ENCODE data around the gene ZNF385A.
"Not testable (repeated sequence)": the region's sequence is repeated elsewhere in the genome, so short reads cannot be mapped to it uniquely, and the experiment has no call there.

Gene ZNF385A

GRCh38 chr12:54352891-54353874, 31.4 kb downstream of the ZNF385A start:
- DNase-seq: no peak

DNA sequence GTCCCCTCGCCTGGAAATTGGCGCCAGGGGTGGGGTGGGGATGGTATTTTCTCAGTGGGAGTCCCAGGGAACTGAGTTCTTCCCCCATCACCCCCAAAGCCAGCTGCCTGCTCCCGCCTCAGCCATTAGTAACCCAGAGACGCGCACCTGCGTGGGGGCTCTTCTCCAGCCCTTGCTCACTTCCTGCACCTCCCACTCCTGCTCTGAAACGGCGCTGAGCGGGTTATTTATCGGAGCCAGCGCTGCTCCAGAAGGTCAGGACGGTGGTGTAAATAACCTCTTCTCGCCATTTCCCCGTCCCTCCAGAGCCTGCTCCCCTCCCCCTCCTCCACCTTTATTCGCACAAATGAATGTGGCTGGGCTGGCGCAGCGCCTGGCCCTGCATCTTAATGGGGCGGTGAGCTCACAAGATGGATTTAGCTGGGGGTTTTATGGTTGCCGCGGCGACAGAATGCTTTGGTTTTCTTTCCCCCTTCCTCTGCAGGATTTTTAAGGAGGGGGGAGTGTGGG, 32.5 kb downstream of the ZNF385A start:
- DNase-seq: no peak

- DNase-seq: no peak
Observed at GRCh38 chr12:54351341-54351740, 33.2 kb downstream of the ZNF385A start.

GRCh38 chr12:54350743-54351142, 33.8 kb downstream of the ZNF385A start:
- DNase-seq: no peak

- DNase-seq: no peak
Observed at GRCh38 chr12:54349679-54350078, 34.9 kb downstream of the ZNF385A start.

DNA sequence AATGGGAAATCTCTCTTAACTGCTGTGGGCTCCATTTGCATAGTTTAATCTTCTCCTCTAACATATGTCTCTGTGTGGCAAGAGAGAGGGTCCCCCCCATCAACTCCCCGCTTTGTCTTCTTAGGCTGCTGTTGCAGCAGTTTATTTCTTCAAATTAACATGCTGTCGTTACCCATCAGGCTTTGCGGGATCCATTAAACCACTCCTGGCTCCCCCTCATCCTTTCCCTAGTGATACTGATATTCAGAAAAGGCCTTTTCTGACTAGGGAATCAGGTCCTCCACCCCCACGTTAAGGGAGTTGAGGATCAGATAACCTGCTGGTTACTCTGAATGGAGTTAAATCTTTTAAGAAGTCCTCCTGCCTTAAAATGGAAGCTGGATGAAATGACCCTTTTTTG, 35.5 kb downstream of the ZNF385A start:
- no peak for DNase-seq

GRCh38 chr12:54341378-54342300, 42.9 kb downstream of the ZNF385A start:
- no peak for DNase-seq

DNA sequence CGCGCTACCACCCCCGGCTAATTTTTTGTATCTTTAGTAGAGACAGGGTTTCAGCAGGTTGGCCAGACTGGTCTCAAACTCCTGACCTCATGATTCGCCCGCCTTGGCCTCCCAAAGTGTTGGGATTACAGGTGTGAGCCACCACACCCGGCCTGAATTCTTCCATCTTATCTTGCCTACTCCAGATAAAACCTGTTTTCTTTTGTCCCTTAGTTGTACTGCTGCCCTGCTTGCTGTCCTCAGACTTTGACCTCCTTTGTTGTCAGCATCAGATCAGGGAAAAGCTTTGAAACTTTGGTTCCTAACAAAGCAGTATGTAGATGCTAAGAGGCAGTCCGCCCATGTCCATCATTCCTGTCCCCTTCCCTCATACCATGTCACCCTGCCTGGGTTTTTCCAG, 43.7 kb downstream of the ZNF385A start:
- DNase-seq: no peak

DNA sequence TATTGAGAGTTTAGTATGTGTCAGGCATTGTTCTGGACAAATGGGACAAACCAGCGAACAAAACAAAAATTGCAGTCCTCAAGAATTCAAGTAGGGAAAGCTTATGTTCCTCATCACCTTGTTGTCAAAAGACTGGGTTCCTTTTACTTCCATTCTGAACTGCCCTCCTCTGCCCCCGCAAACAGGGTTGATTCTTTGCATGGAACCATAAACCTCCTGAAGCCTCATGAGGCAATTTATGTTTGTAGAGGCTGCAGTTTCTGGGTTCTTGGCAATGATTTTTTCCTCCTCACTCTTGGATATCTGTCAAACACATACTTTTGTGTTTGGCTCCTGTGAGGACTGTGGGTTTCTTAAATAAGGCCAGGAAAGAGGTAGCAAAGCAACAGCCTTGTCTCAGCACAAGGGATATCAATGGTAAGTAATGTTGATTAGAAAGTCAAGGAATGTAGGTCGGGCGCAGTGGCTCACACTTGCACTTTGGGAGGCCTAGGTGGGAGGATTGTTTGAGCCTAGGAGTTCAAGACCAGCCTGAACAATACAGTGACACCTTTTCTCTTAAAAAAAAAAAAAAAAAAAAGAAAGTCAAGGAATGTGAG, 45.7 kb downstream of the ZNF385A start:
- DNase-seq: no peak

DNA sequence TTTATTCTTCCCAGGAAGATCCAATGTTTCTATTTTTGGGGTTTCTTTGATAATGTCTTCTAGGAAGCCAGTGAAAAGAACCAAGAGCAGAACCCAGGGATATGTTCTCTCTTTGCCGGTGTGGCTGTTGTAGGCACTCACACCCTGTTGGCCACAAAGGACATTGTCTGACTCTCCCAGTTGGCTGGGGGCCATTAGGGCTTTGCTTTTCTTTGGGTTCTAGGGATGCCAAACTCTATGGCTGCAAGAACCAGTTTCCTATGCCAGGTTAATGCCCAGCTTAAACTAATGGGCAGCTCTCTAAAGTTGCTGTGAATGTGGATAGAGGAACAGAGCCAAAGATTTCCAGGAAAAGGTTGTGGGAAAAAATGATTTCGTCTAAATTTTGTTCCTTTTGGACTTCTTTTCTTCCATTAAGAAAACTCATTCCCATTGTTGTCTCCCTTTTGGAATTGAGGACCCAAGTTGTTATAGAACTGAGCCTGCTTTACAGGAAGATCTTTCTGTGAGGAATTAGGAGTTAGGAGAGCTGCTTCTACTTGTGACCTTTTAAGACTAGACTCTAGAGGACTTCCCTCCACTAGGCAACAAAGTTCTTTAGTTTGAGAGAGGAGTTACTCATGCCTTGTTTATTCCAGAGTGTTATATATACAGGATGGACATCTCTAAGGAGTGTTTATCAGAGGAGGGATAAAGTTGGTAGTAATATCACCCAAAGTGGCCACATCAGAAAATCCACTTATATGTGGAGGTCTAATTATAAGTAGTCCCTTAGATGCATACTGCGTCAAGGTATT, 46.5 kb downstream of the ZNF385A start:
- no peak for DNase-seq

DNA sequence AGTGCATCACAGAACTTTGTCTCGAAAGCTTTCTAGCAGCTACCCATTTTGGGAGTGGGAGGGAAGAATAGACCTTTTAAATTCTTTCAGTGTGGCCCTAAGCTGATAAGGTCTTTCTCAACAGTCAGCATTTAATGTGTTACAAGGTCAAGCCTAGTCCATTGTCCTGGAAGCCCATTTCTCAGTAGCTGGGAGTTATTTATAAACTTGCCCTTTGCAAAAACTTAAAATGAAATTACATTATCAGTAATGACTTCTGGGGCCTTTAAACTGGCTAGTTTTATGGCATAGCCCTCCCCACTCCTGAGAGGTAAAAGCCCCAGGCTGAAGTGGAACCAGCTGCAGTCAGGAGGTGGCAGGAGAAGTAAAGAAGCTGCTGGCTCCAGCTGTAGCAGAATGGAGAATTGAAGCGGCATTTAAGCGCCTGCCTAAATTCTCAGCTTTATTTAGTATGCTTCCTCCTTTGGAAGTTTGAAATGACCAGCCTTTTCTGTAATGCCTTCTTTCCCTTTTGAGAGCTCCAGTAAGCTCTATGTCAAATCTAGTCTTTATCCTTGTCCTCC, 47.2 kb downstream of the ZNF385A start:
- no peak for DNase-seq

DNA sequence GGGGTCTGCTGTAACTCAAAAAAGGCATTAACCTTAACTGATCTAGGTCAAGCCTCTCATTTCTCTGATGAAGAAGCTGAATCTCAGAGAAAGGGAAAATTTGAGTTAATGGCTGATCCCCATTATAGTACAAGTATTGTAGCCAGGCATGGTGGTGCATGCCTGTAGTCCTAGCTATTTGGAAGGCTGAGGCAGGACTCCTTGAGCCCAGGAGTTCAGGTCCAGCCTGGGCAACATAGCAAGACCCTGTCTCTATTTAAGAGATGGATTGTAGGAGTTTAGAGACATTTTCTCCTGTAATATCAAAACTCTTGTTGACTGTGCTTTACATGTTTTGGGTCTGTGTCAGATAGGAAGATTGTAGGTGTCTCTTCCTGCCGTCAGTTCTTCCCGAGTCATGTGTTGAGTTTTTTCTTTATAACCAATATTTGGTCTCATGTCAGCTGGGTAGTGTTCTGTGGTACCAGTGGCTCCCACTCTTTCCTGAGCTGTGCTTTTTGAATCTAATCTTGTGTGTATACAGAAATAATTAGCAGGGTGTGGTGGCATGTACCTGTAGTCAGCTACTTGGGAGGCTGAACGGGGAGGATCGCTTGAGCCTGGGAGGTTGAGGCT, 51.0 kb downstream of the ZNF385A start:
- DNase-seq: no peak

DNA sequence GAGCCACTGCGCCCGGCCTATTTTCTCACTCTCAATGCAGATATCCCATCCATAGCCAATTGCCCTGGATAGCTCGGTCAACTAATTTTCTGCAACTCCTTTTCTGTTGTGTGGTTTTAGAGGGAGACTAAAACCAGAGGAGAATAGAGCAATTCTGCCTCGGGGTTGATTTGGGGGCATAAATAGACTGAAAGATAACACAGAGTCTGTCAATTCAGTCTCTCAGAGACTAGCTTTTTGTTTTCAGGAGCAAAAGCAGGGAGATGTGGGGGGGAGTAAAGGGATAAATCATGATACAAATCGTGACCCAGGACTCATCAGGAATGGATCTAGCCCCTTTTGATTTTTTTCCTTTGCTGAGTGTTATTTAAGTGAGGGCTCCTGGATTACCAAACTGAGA, 53.1 kb downstream of the ZNF385A start:
- no peak for DNase-seq

DNA sequence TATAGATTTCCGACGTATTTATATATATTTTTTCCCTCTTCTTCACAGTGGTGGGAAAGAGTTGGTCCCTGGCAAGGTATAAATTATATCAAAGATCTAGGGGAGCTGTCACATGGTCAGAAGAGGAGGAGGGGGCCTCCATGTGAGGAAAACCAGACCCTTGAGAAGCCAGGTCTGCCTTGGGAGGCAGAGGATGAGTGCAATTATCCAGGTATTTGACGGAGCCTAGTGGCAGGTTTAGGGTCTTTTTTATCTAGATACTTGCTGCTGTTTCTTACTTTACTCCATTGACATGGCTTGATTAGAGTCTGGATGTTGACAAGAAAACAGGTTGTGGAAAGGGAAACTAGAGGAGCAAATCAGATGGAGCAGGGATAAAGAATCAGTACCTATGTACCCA, 54.1 kb downstream of the ZNF385A start:
- no peak for DNase-seq

DNA sequence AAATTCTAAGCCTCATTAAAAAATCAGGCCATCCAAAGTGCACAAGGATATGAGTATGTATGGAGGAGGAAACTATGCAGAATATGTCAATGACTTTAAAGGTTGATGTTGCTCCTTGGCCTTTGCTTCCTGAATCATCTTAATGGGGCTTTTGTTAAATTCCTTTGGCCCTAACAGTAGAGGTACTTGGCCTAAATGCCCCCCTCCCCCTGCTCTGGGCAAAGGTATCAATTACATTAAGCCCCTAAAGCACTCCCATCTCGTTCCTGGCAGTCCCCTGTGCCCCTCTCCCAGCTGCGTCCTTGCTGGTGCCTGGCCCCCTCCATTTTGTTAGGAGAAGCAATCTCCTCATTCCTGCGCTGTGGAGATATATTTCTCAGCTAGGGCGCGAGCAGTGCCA, 54.8 kb downstream of the ZNF385A start:
- no peak for DNase-seq

DNA sequence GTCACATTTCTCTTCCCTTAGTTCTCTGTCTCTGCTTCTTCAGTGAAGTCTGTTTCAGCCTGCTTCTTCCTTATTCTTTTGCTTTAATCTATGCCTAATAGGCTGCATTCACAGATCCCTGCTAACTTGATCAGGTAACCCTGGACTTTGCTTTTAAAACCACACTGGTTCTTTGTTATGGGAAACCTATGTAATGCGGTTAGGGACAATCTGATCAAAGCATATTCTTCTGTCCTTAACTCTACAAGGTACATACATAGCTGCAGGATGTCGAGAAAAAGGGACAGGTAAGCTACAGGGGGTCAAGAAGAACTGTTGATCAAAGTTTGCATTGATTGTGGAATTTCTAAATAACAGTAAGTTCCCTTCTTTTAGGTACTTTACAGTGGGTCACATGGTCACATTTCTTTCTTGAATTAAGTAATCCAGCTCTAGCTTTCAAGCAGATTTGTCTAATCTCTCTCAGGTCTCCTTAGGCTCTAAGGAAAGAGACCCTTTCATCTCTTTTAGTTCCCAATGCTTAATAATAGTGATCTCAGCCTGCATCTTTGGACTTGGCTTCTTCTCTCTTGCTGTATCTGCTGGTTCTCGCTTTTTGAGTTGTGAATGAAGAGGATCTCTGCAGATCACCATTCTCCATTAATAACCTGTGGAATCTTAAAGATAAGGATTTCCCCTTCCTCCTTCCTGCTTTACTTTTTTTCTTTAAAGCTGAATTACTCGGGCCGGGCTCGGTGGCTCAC, 55.8 kb downstream of the ZNF385A start:
- no peak for DNase-seq

DNA sequence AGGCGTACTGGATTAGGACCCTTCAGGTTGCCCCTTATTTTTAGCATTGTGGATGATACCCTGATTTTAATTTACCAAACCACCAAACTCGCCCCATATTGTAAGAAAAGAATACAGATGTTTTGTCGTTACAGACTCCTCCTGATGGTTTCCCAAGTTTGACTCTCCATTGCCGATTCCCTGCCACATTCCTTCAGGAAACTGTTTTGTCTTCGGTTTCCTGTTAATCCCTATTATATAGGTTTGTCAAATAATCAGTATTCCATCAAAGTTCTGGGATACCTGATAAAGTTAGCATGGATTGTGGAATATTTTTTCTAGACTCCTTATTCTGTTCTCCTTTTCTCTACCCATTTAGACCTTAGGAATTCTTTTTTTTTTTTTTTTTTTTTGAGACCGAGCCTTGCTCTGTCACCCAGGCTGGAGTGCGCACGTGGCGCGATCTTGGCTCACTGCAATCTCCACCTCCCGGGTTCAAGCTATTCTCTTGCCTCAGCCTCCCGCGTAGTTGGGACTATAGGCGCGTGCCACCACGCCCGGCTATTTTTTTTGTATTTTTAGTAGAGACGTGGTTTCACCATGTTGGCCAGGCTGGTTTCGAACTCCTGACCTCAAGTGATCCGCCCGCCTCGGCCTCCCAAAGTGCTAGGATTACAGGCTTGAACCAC, 59.0 kb downstream of the ZNF385A start:
- DNase-seq: not testable (repeated sequence)

DNA sequence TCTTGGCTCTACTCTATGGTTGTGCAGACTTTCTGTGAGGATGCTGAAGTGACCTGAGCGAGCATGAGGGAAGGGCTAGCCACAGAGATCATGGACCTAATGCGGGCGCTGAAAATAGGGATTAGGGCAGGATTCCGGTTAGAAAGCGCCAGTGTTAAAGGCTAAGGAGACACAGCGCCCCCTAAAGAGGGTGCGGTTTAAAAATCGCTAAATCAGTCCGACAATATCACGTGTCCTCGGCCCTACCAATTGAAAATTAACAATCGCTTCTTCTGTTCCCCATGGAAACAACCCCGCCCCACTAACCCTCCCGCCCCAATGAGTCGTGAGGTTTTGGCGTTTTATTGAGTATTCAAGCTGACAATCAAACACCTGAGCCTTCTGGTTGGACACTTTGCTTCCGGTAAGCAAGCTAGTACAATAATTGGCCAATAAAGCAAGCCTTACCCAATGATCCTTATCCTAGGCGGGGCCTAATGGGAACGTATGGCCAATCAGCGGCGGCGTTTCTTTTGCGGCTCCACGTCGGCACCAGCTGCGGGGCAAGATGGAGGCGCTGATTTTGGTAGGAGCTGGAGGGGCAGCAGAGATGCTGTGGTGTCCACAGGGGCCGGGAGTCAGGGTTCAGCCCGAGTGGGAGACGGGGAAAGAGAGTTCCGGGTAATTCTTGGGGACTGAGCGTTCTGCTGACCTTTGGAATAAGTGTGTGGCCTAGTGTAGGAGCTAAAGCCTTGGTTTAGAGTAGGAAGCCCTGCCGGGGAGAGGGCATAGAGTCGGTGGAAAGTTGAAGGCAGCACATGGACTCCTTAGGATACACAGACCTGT, 59.7 kb downstream of the ZNF385A start, which contains the start of gene COPZ1:
TSS of gene COPZ1 (plus strand) at position 515 of the 825 bp plus-strand sequence. CDS start at position 548, 33 bp downstream.
- DNase-seq: peak; percentile 61

DNA sequence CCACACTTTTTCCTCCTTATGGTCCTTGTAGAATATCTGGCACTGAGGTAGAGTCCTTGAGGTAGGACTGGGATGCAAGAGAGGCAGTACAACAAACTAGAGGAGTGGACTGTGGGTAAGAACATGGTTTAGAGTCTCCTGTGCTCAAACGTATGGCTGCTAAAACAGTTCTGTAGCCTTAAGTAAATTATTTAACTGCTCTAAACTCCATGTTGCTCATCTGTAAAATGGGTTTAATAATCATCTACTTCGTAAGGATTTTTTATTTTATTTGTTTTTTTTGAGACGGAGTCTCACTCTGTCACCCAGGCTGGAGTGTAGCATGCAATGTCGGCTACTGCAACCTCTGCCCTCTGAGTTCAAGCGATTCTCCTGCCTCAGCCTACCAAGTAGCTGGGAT, 63.2 kb downstream of the ZNF385A start:
- DNase-seq: no peak
